Stimulated activated naive CD4-positive, alpha-beta T cell (primary cell): ENCODE data around the gene HSPB6.
"Not testable (repeated sequence)": the region's sequence is repeated elsewhere in the genome, so short reads cannot be mapped to it uniquely, and the experiment has no call there.

Source experiments
- DNase-seq, 6 experiments: peaks; one replicate each; lab custom pipeline; 2025; lab: John Stamatoyannopoulos, UW

The HSPB6 gene

GRCh38 chr19:35731779-35732405, 24.9 kb downstream of the HSPB6 start:
- no peak for DNase-seq

- DNase-seq = no peak
Measured at GRCh38 chr19:35731353-35731752, 25.5 kb downstream of the HSPB6 start.

- no peak for DNase-seq
Measured at GRCh38 chr19:35730326-35730725, 26.5 kb downstream of the HSPB6 start.

GRCh38 chr19:35729763-35730162, 27.1 kb downstream of the HSPB6 start:
- DNase-seq = no peak

- no peak for DNase-seq
Measured at GRCh38 chr19:35729021-35729420, 27.8 kb downstream of the HSPB6 start.

- no peak for DNase-seq
Measured at GRCh38 chr19:35727956-35728706, 28.7 kb downstream of the HSPB6 start.

- DNase-seq = no peak
Measured at GRCh38 chr19:35727053-35727955, 29.5 kb downstream of the HSPB6 start.

- DNase-seq = no peak
Measured at GRCh38 chr19:35725216-35725861, 31.5 kb downstream of the HSPB6 start.

- no peak for DNase-seq
Measured at GRCh38 chr19:35724560-35724959, 32.3 kb downstream of the HSPB6 start.

GRCh38 chr19:35724132-35724531, 32.7 kb downstream of the HSPB6 start:
- not testable (repeated sequence) for DNase-seq

- no peak for DNase-seq
Measured at GRCh38 chr19:35723671-35724070, 33.2 kb downstream of the HSPB6 start.

- no peak for DNase-seq
Measured at GRCh38 chr19:35722897-35723296, 33.9 kb downstream of the HSPB6 start.

GRCh38 chr19:35722461-35722860, 34.4 kb downstream of the HSPB6 start:
- DNase-seq = no peak

- DNase-seq = no peak
Measured at GRCh38 chr19:35721374-35721773, 35.5 kb downstream of the HSPB6 start.

- DNase-seq = no peak
Measured at GRCh38 chr19:35720648-35721047, 36.2 kb downstream of the HSPB6 start.

- DNase-seq = no peak
Measured at GRCh38 chr19:35720163-35720524, 36.7 kb downstream of the HSPB6 start.

- DNase-seq = no peak
Measured at GRCh38 chr19:35719402-35720162, 37.2 kb downstream of the HSPB6 start.

GRCh38 chr19:35718345-35719041, 38.3 kb downstream of the HSPB6 start:
- peak in 5 of 6 experiments; percentile 19 to 62 (median 45) for DNase-seq

GRCh38 chr19:35717665-35718344, 39.0 kb downstream of the HSPB6 start, which contains the start of gene KMT2B:
Gene KMT2B, plus strand, starts transcription at chr19:35718003. Its CDS starts 16 bp downstream, at chr19:35718019.
- DNase-seq = no peak
